ENCODE results near the gene TAPBPL. TPM values are rescaled to one million over a fixed set of nuclear protein-coding genes. Genes with fewer than 3 reads are reported as not detected.

TAPBPL gene
- total RNA-seq, 120 experiments from 2014 or later = 4.2 to 19.6 (median 11.2) TPM

Other genes with a start within 250 kb of the TAPBPL start
- under 1 TPM in 1 of 120 experiments, not detected in 119; 0.39 TPM for gene PLEKHG6, start 141.4 kb upstream of the TAPBPL start, total RNA-seq
- 100 to 1,000 TPM in 1 of 120 experiments, 10 to 100 TPM in 119; 16.4 to 101 (median 39.3) TPM for gene TNFRSF1A, start 110.0 kb upstream of the TAPBPL start, total RNA-seq
- gene SCNN1A, start 76.5 kb upstream of the TAPBPL start, total RNA-seq = 1 to 10 TPM in 24 of 120 experiments, under 1 TPM in 28, not detected in 68; 0.23 to 4.8 (median 0.89) TPM
- gene LTBR, start 67.9 kb upstream of the TAPBPL start, total RNA-seq = 10 to 100 TPM in 100 of 120 experiments, 1 to 10 TPM in 20; 4.6 to 36.0 (median 16.2) TPM
- under 1 TPM in 10 of 120 experiments, not detected in 110; 0.39 to 0.79 (median 0.63) TPM for gene CD27, start 7.1 kb upstream of the TAPBPL start, total RNA-seq
- gene VAMP1, start 18.6 kb downstream of the TAPBPL start, total RNA-seq = 100 to 1,000 TPM in 118 of 120 experiments, 10 to 100 TPM in 2; 90.3 to 464 (median 220) TPM
- 100 to 1,000 TPM in 107 of 120 experiments, 10 to 100 TPM in 13; 81.0 to 147 (median 117) TPM for gene MRPL51, start 41.2 kb downstream of the TAPBPL start, total RNA-seq
- gene NCAPD2, start 42.1 kb downstream of the TAPBPL start, total RNA-seq = 10 to 100 TPM; 10.2 to 44.7 (median 21.8) TPM
- 1,000 to 10,000 TPM; 1,552 to 3,778 (median 2,635) TPM for gene GAPDH, start 82.5 kb downstream of the TAPBPL start, total RNA-seq
- gene IFFO1, start 104.0 kb downstream of the TAPBPL start, total RNA-seq = 10 to 100 TPM; 29.9 to 71.0 (median 45.2) TPM
- 10 to 100 TPM; 17.8 to 57.6 (median 26.6) TPM for gene NOP2, start 116.2 kb downstream of the TAPBPL start, total RNA-seq
- 100 to 1,000 TPM; 139 to 266 (median 179) TPM for gene CHD4, start 155.3 kb downstream of the TAPBPL start, total RNA-seq
- 10 to 100 TPM in 4 of 120 experiments, 1 to 10 TPM in 114, under 1 TPM in 2; 0.83 to 12.5 (median 4.8) TPM for gene LPAR5, start 183.9 kb downstream of the TAPBPL start, total RNA-seq
- gene ACRBP, start 195.4 kb downstream of the TAPBPL start, total RNA-seq = 1 to 10 TPM in 108 of 120 experiments, under 1 TPM in 11, not detected in 1; 0.40 to 8.0 (median 2.0) TPM
- 10 to 100 TPM; 45.0 to 72.1 (median 59.4) TPM for gene ING4, start 211.1 kb downstream of the TAPBPL start, total RNA-seq
- 10 to 100 TPM; 37.7 to 73.6 (median 53.6) TPM for gene ZNF384, start 237.3 kb downstream of the TAPBPL start, total RNA-seq
- gene PIANP, start 248.8 kb downstream of the TAPBPL start, total RNA-seq = 100 to 1,000 TPM in 16 of 120 experiments, 10 to 100 TPM in 104; 24.4 to 128 (median 80.6) TPM